ENCODE data around the gene SYT11. TPM values are rescaled to one million over a fixed set of nuclear protein-coding genes. Genes with fewer than 3 reads are reported as not detected.

Gene SYT11
- total and polyA plus RNA-seq, 2 of the 8 experiments (the other 6 are each of a cell fraction or from before 2014, with no cell fraction given) = 7.2 to 9.6 TPM

GRCh38 chr1:155912056-155912536, 52.7 kb downstream of the SYT11 start:
- Histone ChIP-seq H3K18ac (ENCODE audit: extremely low read depth, low read length) (no peak overlapping the region), H3K23me2 (ENCODE audit: low read depth, low read length) (peaks cover 3% of the 10 kb centered on the region; the same call in 1 of the 2 replicates), H2BK5ac (ENCODE audit: low read depth, low read length) (no peak overlapping the region), H4K20me1 (replicated peaks in 1 of 2; ENCODE audit: control insufficient read depth in 1 of 2, insufficient read depth in 2 of 2, low read length in 2 of 2) (peaks cover 0 to 5% of the 10 kb centered on the region in 2 experiments), H2BK20ac (ENCODE audit: low read length) (no peak overlapping the region), H3K4me1 (replicated peaks in 1 of 4; ENCODE audit: control insufficient read depth in 3 of 4, insufficient read depth in 4 of 4, low read length in 3 of 4) (peaks cover 0 to 3% (median 1%) of the 10 kb centered on the region in 4 experiments; a peak in 2 of 7 replicates), H3K9me3 (ENCODE audit: insufficient read depth in 2 of 2, low read depth in 1 of 2, low read length in 1 of 2) (no peaks in the 10 kb centered on the region), H3K4me3 (ENCODE audit: extremely low read depth in 1 of 4, insufficient read depth in 2 of 4, low read depth in 3 of 4, low read length in 4 of 4) (no peak overlapping the region), H3K23ac (ENCODE audit: insufficient read length) (no peak overlapping the region), H3K79me1 (ENCODE audit: low read depth, low read length) (no peaks in the 10 kb centered on the region; the same call in 1 of the 2 replicates), H3K79me2 (ENCODE audit: control insufficient read depth in 1 of 2, insufficient read depth in 2 of 2, low read length in 2 of 2) (peaks cover 0 to 11% of the 10 kb centered on the region in 2 experiments; a peak in 1 of 4 replicates), H3K27ac (ENCODE audit: low read depth, low read length) (no peak overlapping the region), H3K27me3 (replicated peaks in 1 of 4; ENCODE audit: control insufficient read depth in 3 of 4, extremely low read depth in 1 of 4, insufficient read depth in 3 of 4, low read length in 3 of 4) (no peaks in the 10 kb centered on the region), H3K56ac (replicated peaks; ENCODE audit: insufficient read length, low read depth, low read length) (no peak overlapping the region), H3K14ac (ENCODE audit: insufficient read length) (no peak overlapping the region), H3K9ac (replicated peaks in 1 of 4; ENCODE audit: extremely low read depth in 1 of 4, low read depth in 3 of 4, low read length in 3 of 4) (no peak overlapping the region), H3K4me2 (ENCODE audit: insufficient read depth in 1 of 2, low read depth in 2 of 2, low read length in 2 of 2) (no peak overlapping the region), H4K5ac (ENCODE audit: insufficient read length, low read depth, low read length) (no peak overlapping the region), H2BK120ac (replicated peaks; ENCODE audit: low read depth, low read length) (no peak overlapping the region), H2AFZ (ENCODE audit: low read length) (no peak overlapping the region), H2BK12ac (ENCODE audit: low read depth, low read length) (no peak overlapping the region), H3K4ac (replicated peaks; ENCODE audit: insufficient read length, low read depth, low read length) (no peak overlapping the region), H4K8ac (ENCODE audit: extremely low read depth, insufficient read depth, low read length) (no peak overlapping the region), H2AK5ac (ENCODE audit: low read depth, low read length) (no peak overlapping the region), H2BK15ac (ENCODE audit: low read length) (no peak overlapping the region), H4K91ac (replicated peaks; ENCODE audit: insufficient read length, low read length) (no peak overlapping the region), H3K36me3 (ENCODE audit: control insufficient read depth in 2 of 4, insufficient read depth in 4 of 4, low read length in 3 of 4) (peaks cover 21 to 65% (median 44%) of the 10 kb centered on the region in 4 experiments)
- TF ChIP-seq RBBP5 (IDR thresholded peaks at IDR 0.05; ENCODE audit: borderline replicate concordance, low read depth, low read length) (no peak), RXRA (IDR thresholded peaks at IDR 0.05; ENCODE audit: insufficient read depth, low read depth, low read length) (no peak)
- 88% methylated on average over 11 of the region's 11 CpGs; no CpG with 5 or more reads in 1 of the 2 experiments for WGBS, 2 experiments (ENCODE audit: extremely low coverage in 1 of 2, insufficient coverage in 1 of 2, insufficient read length in 1 of 2, insufficient replicate concordance in 2 of 2, low coverage in 1 of 2, low lambda C conversion rate in 2 of 2, missing lambda C conversion rate in 1 of 2)
- ChIA-PET CTCF (ENCODE audit: partially characterized antibody) (interaction anchor here (1.1 kb wide), 1 partner anchor 56 kb away, joined by 3 read pairs; no protein-coding TSS in a partner anchor), POLR2A (ENCODE audit: partially characterized antibody) (interaction anchor here (0.5 to 6.6 kb wide), 15 partner anchors 12 to 369 kb away, joined by 3 to 60 read pairs (median 4); partner anchors contain the start of gene KHDC4)
- no peak for DNase-seq (ENCODE audit: low read depth in 1 of 2, low spot score in 2 of 2)
- no peak for FAIRE-seq
